Vagina (tissue), 2 donors: Measurements from ENCODE around the gene CYTH4. TPM values are rescaled to one million over a fixed set of nuclear protein-coding genes. Genes with fewer than 3 reads are reported as not detected.

Source experiments
- DNase-seq, 2 donors: peaks; one replicate each; pipeline ENCODE4 v3.0.0-alpha.2; 2017; ENCODE audit errors: extremely low spot score in 2 of 2
- H3K27ac ChIP-seq: fragments of 200-600 bp; sonication (generic); one replicate; pipeline ENCODE4 v1.5.1; 2019
- H3K27me3 ChIP-seq: fragments of 200-600 bp; sonication (generic); one replicate; pipeline ENCODE4 v1.5.1; 2019
- H3K36me3 ChIP-seq, 2 donors: fragments of 200-600 bp; sonication (generic); one replicate each; pipeline ENCODE4 v1.5.1; 2017 to 2019
- H3K4me1 ChIP-seq: fragments of 200-600 bp; sonication (generic); one replicate; pipeline ENCODE4 v1.5.1; 2019
- H3K4me3 ChIP-seq, 2 donors: fragments of 200-600 bp; sonication (generic); 1 replicate in 1 of 2; 2 replicates in 1 of 2; pipeline ENCODE4 v1.5.1; 2016 to 2019
- H3K9me3 ChIP-seq: fragments of 200-600 bp; sonication (generic); one replicate; pipeline ENCODE4 v1.5.1; 2019
- POLR2A ChIP-seq, 2 donors: fragments of 450-650 bp; IDR thresholded peaks; one replicate each; pipeline ENCODE4 v1.6.1; 2017; ENCODE audit warnings: antibody characterized with exemption in 2 of 2, mild to moderate bottlenecking in 2 of 2, moderate library complexity in 2 of 2
- POLR2AphosphoS5 ChIP-seq, 2 donors: sonication (generic); formaldehyde crosslinking; IDR thresholded peaks; one replicate each; pipeline ENCODE4 v1.9.0; 2017; ENCODE audit warnings: antibody characterized with exemption in 2 of 2, mild to moderate bottlenecking in 2 of 2, low read depth in 1 of 2; ENCODE audit not compliant: insufficient read depth in 1 of 2
- intact Hi-C: fragments of 100-400 bp; cut with DNase I; formaldehyde crosslinking; loops from one replicate; pipeline ENCODE4 v1.15.1; 2023
- total RNA-seq: library from RNA; depleted of rRNA; stranded (reverse); fragments of >200 nt; gene quantifications from one replicate; pipeline ENCODE4 v1.2.3, GENCODE V29; 2016
- TF ChIP-seq, protein P1 (sequence below), 3 experiments: fragments of 450-650 bp in 2 of 3; fragments of 200-600 bp in 1 of 3; sonication (generic) in 1 of 3; IDR thresholded peaks; one replicate each; pipeline ENCODE4 v1.5.1; 2017 to 2019; ENCODE audit warnings: antibody characterized with exemption in 3 of 3, mild to moderate bottlenecking in 2 of 3, moderate library complexity in 2 of 3

Gene CYTH4
- total RNA-seq, 1 donor from 2014 or later, result 16.2 TPM

DNA sequence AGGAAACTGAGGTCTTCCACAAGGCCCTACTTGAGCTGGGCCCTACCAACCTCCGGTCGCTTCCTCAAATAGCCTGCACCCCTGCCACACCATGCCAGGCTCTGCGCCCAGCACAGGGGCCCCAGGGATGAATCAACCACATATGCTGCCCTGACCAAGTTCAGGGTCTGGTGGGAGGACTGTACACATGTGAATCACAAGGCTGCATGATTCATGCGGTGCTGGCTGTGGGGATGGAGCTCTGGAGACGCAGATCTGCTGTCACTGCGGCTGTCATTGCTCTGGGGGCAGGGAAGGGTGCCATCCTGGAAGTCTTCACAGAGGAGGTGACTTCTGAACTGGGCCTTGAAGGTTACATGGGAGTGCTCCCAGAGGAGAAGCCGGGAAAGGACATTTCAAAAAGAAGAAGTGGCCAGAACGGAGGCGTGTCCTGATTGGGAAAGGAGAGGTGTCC lies 21.5 kb downstream of the CYTH4 start:
- H3K4me3 ChIP-seq, result no peak overlapping the region
- no peaks in the 10 kb centered on the region for H3K36me3 ChIP-seq
- H3K9me3 ChIP-seq, result no peaks in the 10 kb centered on the region
- TF ChIP-seq, protein P1, sequence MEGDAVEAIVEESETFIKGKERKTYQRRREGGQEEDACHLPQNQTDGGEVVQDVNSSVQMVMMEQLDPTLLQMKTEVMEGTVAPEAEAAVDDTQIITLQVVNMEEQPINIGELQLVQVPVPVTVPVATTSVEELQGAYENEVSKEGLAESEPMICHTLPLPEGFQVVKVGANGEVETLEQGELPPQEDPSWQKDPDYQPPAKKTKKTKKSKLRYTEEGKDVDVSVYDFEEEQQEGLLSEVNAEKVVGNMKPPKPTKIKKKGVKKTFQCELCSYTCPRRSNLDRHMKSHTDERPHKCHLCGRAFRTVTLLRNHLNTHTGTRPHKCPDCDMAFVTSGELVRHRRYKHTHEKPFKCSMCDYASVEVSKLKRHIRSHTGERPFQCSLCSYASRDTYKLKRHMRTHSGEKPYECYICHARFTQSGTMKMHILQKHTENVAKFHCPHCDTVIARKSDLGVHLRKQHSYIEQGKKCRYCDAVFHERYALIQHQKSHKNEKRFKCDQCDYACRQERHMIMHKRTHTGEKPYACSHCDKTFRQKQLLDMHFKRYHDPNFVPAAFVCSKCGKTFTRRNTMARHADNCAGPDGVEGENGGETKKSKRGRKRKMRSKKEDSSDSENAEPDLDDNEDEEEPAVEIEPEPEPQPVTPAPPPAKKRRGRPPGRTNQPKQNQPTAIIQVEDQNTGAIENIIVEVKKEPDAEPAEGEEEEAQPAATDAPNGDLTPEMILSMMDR (IDR thresholded peaks at IDR 0.05), result no peak
- TF ChIP-seq POLR2AphosphoS5 (IDR thresholded peaks at IDR 0.05; ENCODE audit: insufficient read depth in 1 of 2, low read depth in 1 of 2) (no peak), POLR2A (IDR thresholded peaks at IDR 0.05) (no peak)
- intact Hi-C loops, result no loop called here
- no peaks in the 10 kb centered on the region for H3K27me3 ChIP-seq
- DNase-seq, result no peak
- H3K4me1 ChIP-seq, result peaks cover 18% of the 10 kb centered on the region
- no peak overlapping the region for H3K27ac ChIP-seq

- intact Hi-C loops, result no loop called here
- Histone ChIP-seq H3K27ac (no peak overlapping the region), H3K36me3 (no peaks in the 10 kb centered on the region), H3K4me3 (no peak overlapping the region), H3K27me3 (no peaks in the 10 kb centered on the region), H3K9me3 (no peaks in the 10 kb centered on the region), H3K4me1 (peaks cover 18% of the 10 kb centered on the region)
- TF ChIP-seq POLR2A (IDR thresholded peaks at IDR 0.05) (no peak), POLR2AphosphoS5 (IDR thresholded peaks at IDR 0.05; ENCODE audit: insufficient read depth in 1 of 2, low read depth in 1 of 2) (no peak)
- TF ChIP-seq, protein P1 (IDR thresholded peaks at IDR 0.05), result no peak
- DNase-seq, result no peak
Measured at GRCh38 chr22:37304595-37305343, 22.5 kb downstream of the CYTH4 start.

GRCh38 chr22:37305887-37306286 lies 23.6 kb downstream of the CYTH4 start:
- H3K9me3 ChIP-seq, result no peaks in the 10 kb centered on the region
- no peak for DNase-seq
- H3K27ac ChIP-seq, result no peak overlapping the region
- H3K4me3 ChIP-seq, result no peak overlapping the region
- no peak for TF ChIP-seq POLR2AphosphoS5 (IDR thresholded peaks at IDR 0.05; ENCODE audit: insufficient read depth in 1 of 2, low read depth in 1 of 2)
- no peak for TF ChIP-seq POLR2A (IDR thresholded peaks at IDR 0.05)
- TF ChIP-seq, protein P1 (IDR thresholded peaks at IDR 0.05), result no peak
- H3K36me3 ChIP-seq, result no peaks in the 10 kb centered on the region
- H3K4me1 ChIP-seq, result peaks cover 18% of the 10 kb centered on the region
- H3K27me3 ChIP-seq, result no peaks in the 10 kb centered on the region
- intact Hi-C loops, result no loop called here

DNA sequence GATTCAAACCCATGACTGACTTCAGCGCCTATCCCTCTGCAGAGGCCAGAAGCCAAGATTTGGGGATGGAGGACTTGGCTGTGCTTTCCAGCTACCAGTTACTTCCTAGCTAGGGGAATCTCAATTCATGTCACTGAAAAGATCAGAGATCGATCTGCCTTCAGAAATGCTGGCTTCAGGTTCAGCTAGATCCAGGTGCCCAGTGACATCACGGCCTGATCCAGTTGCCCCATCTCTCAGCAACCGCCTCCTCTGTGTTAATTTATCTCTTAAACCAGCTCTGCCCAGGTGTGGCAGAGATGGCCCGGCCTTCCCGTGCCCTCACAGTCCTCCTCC lies 24.2 kb downstream of the CYTH4 start:
- peaks cover 18% of the 10 kb centered on the region for H3K4me1 ChIP-seq
- TF ChIP-seq POLR2AphosphoS5 (IDR thresholded peaks at IDR 0.05; ENCODE audit: insufficient read depth in 1 of 2, low read depth in 1 of 2), result no peak
- TF ChIP-seq, protein P1 (IDR thresholded peaks at IDR 0.05), result no peak
- no peak for TF ChIP-seq POLR2A (IDR thresholded peaks at IDR 0.05)
- no peak overlapping the region for H3K27ac ChIP-seq
- intact Hi-C loops, result no loop called here
- no peaks in the 10 kb centered on the region for H3K9me3 ChIP-seq
- H3K4me3 ChIP-seq, result no peak overlapping the region
- H3K36me3 ChIP-seq, result no peaks in the 10 kb centered on the region
- H3K27me3 ChIP-seq, result no peaks in the 10 kb centered on the region
- no peak for DNase-seq
